IMR-90 (cell line): ENCODE results near the gene CCDC7. TPM values are rescaled to one million over a fixed set of nuclear protein-coding genes. Genes with fewer than 3 reads are reported as not detected.

Experiments
- ATAC-seq: fragments of 200-7000 bp; cut with Tn5 transposase; 2 replicates; pipeline ENCODE4 v1.9.1; 2020; ENCODE audit warnings: low read depth, mild to moderate bottlenecking, moderate library complexity
- BruUV-seq: library from RNA; stranded (reverse); fragments of 400-500 nt; replicated peaks from 2 replicates; lab custom pipeline; 2021; lab: Mats Ljungman, UMichigan
- CTCF ChIA-PET: fragments of 300-600 bp; formaldehyde crosslinking; extraction: SDS; loops from one replicate; lab custom pipeline; 2021; ENCODE audit warnings: antibody characterized with exemption; lab: Yijun Ruan, JAX
- POLR2A ChIA-PET: fragments of 300-600 bp; sonication (Branson Sonifier 250); formaldehyde crosslinking; loops from one replicate; lab custom pipeline; 2022; ENCODE audit warnings: antibody characterized with exemption; ENCODE audit not compliant: unreplicated experiment; lab: Charles Lee
- DNase-seq: peaks from one replicate; pipeline ENCODE4 v3.0.0; 2013
- H2AFZ ChIP-seq: replicated peaks from 2 replicates; pipeline ENCODE3; 2013; ENCODE audit warnings: low read length, mild to moderate bottlenecking; ENCODE audit not compliant: poor library complexity
- H2AK5ac ChIP-seq: 2 replicates; pipeline ENCODE4 v1.6.1; 2013; ENCODE audit warnings: low read depth, low read length, inconsistent platforms
- H2AK9ac ChIP-seq: replicated peaks from 2 replicates; pipeline ENCODE3; 2013; ENCODE audit warnings: mild to moderate bottlenecking, low read depth, low read length, moderate library complexity; ENCODE audit not compliant: poor library complexity
- H2BK120ac ChIP-seq: 2 replicates; pipeline ENCODE4 v1.6.1; 2013; ENCODE audit warnings: low read depth, low read length, inconsistent platforms
- H2BK15ac ChIP-seq: 3 replicates; pipeline ENCODE4 v1.6.1; 2013; ENCODE audit warnings: low read depth, low read length, inconsistent platforms
- H2BK20ac ChIP-seq: 2 replicates; pipeline ENCODE4 v1.6.1; 2013; ENCODE audit warnings: low read depth, mild to moderate bottlenecking, inconsistent platforms, low read length, moderate library complexity
- H2BK5ac ChIP-seq: 2 replicates; pipeline ENCODE4 v1.6.1; 2013; ENCODE audit warnings: mild to moderate bottlenecking, low read depth, low read length, inconsistent platforms; ENCODE audit not compliant: poor library complexity, severe bottlenecking
- H3K14ac ChIP-seq: replicated peaks from 2 replicates; pipeline ENCODE4 v1.6.1; 2013; ENCODE audit warnings: low read depth, low read length, inconsistent platforms
- H3K18ac ChIP-seq: 2 replicates; pipeline ENCODE4 v1.6.1; 2013; ENCODE audit warnings: low read depth, low read length, control low read depth
- H3K23ac ChIP-seq: 2 replicates; pipeline ENCODE4 v1.6.1; 2013; ENCODE audit warnings: low read depth, low read length, inconsistent platforms
- H3K27ac ChIP-seq: 2 replicates; pipeline ENCODE4 v1.5.1; 2013; ENCODE audit warnings: mild to moderate bottlenecking, control low read depth, low read length; ENCODE audit not compliant: insufficient read depth
- H3K27me3 ChIP-seq: 2 replicates; pipeline ENCODE4 v1.6.1; 2013; ENCODE audit warnings: low read length; ENCODE audit not compliant: control insufficient read depth, insufficient read depth
- H3K36me3 ChIP-seq: 2 replicates; pipeline ENCODE4 v1.6.1; 2013; ENCODE audit warnings: low read length, mixed read lengths; ENCODE audit not compliant: control insufficient read depth, insufficient read depth
- H3K4ac ChIP-seq: 2 replicates; pipeline ENCODE4 v1.6.1; 2013; ENCODE audit warnings: low read depth, low read length, inconsistent platforms
- H3K4me1 ChIP-seq: 2 replicates; pipeline ENCODE4 v1.6.1; 2013; ENCODE audit warnings: low read length, mixed read lengths; ENCODE audit not compliant: control insufficient read depth, insufficient read depth
- H3K4me2 ChIP-seq: 2 replicates; pipeline ENCODE4 v1.6.1; 2013; ENCODE audit warnings: low read depth, mild to moderate bottlenecking, control low read depth, low read length, moderate library complexity
- H3K4me3 ChIP-seq: 2 replicates; pipeline ENCODE4 v1.5.1; 2013; ENCODE audit warnings: low read depth, mild to moderate bottlenecking, control low read depth, low read length, moderate library complexity; ENCODE audit not compliant: insufficient read depth
- H3K56ac ChIP-seq: 2 replicates; pipeline ENCODE4 v1.6.1; 2013; ENCODE audit warnings: low read length, inconsistent platforms; ENCODE audit not compliant: insufficient read depth; ENCODE audit errors: extremely low read depth
- H3K79me1 ChIP-seq, 2 experiments: 2 replicates each; pipeline ENCODE4 v1.6.1; 2013; ENCODE audit warnings: low read length in 2 of 2, inconsistent platforms in 1 of 2, low read depth in 1 of 2
- H3K9ac ChIP-seq: 2 replicates; pipeline ENCODE4 v1.6.1; 2013; ENCODE audit warnings: low read depth, low read length, control low read depth
- H3K9me1 ChIP-seq: 2 replicates; pipeline ENCODE4 v1.6.1; 2013; ENCODE audit warnings: low read length, inconsistent platforms; ENCODE audit not compliant: insufficient read depth
- H3K9me3 ChIP-seq: 2 replicates; pipeline ENCODE4 v1.6.1; 2013; ENCODE audit warnings: low read length; ENCODE audit not compliant: control insufficient read depth, insufficient read depth
- H4K20me1 ChIP-seq: 2 replicates; pipeline ENCODE4 v1.6.1; 2013; ENCODE audit warnings: low read length, inconsistent platforms; ENCODE audit not compliant: insufficient read depth
- H4K5ac ChIP-seq: 2 replicates; pipeline ENCODE4 v1.6.1; 2013; ENCODE audit warnings: mild to moderate bottlenecking, low read depth, low read length, control low read depth
- H4K8ac ChIP-seq, 2 experiments: 2 replicates each; pipeline ENCODE4 v1.6.1; 2013; ENCODE audit warnings: low read depth in 2 of 2, low read length in 2 of 2, control low read depth in 1 of 2, inconsistent platforms in 1 of 2
- H4K91ac ChIP-seq: 2 replicates; pipeline ENCODE4 v1.6.1; 2013; ENCODE audit warnings: low read depth, low read length, inconsistent platforms; ENCODE audit not compliant: insufficient read depth
- BHLHE40 ChIP-seq: fragments of 150-350 bp; IDR thresholded peaks from 2 replicates; pipeline ENCODE4 v1.6.1; 2016; ENCODE audit warnings: mild to moderate bottlenecking, low read depth, low read length
- CEBPB ChIP-seq: IDR thresholded peaks from 2 replicates; pipeline ENCODE4 v1.6.1; 2012; ENCODE audit warnings: low read depth, low read length, improper control_type of control experiment
- MAFK ChIP-seq: IDR thresholded peaks from 2 replicates; pipeline ENCODE4 v1.6.1; 2012; ENCODE audit warnings: low read depth, low read length, improper control_type of control experiment
- MAZ ChIP-seq: IDR thresholded peaks from 2 replicates; pipeline ENCODE4 v1.6.1; 2012; ENCODE audit warnings: low read depth, mild to moderate bottlenecking, low read length, improper control_type of control experiment, moderate library complexity, borderline replicate concordance
- MXI1 ChIP-seq: IDR thresholded peaks from 2 replicates; pipeline ENCODE4 v1.6.1; 2012; ENCODE audit warnings: low read depth, mild to moderate bottlenecking, low read length, moderate library complexity, borderline replicate concordance
- RCOR1 ChIP-seq: IDR thresholded peaks from 2 replicates; pipeline ENCODE4 v1.6.1; 2012; ENCODE audit warnings: mild to moderate bottlenecking, low read length, improper control_type of control experiment; ENCODE audit not compliant: insufficient replicate concordance
- RFX5 ChIP-seq: IDR thresholded peaks from 2 replicates; pipeline ENCODE4 v1.8.0; 2012; ENCODE audit warnings: low read depth, mild to moderate bottlenecking, low read length, moderate library complexity
- SMC3 ChIP-seq: fragments of 150-350 bp; IDR thresholded peaks from 2 replicates; pipeline ENCODE4 v1.6.1; 2016; ENCODE audit warnings: low read depth, mild to moderate bottlenecking, antibody characterized with exemption, low read length, moderate library complexity
- whole genome bisulfite sequencing, 2 experiments: methylation state at CpG; one replicate each; pipeline versions ENCODE4 v1.1.5 to v1.1.7; 2013; ENCODE audit warnings: missing lambda C conversion rate in 2 of 2; ENCODE audit not compliant: insufficient read length in 1 of 2; ENCODE audit errors: extremely low coverage in 2 of 2; 5-methylcytosine and 5-hydroxymethylcytosine counted together
- dilution Hi-C: fragments of 300-500 bp; cut with HindIII; formaldehyde crosslinking; loops from one replicate; pipeline ENCODE4 v1.14.3; 2018; ENCODE audit warnings: low sequenced_read_pairs; ENCODE audit not compliant: unreplicated experiment
- in situ Hi-C: fragments of 300-500 bp; cut with MboI; formaldehyde crosslinking; loops from 3 replicates; pipeline ENCODE4 v1.14.3; 2019; ENCODE audit warnings: low sequenced_read_pairs, inconsistent platforms, mixed read lengths
- intact Hi-C: fragments of 100-400 bp; cut with micrococcal nuclease; formaldehyde crosslinking; loops from 2 replicates; pipeline ENCODE4 v1.10.0; 2022
- polyA plus RNA-seq, 3 experiments: library from polyadenylated mRNA; depleted of rRNA; stranded (reverse); fragments of >200 nt; gene quantifications; 2 replicates each; pipeline ENCODE4 v1.2.3, GENCODE V29; 2012; ENCODE audit warnings: low replicate concordance in 1 of 3
- total RNA-seq: library from RNA; depleted of rRNA; stranded (reverse); fragments of >200 nt; gene quantifications from 2 replicates; pipeline ENCODE4 v1.2.3, GENCODE V29; 2012
- TF ChIP-seq, protein P1 (sequence below): fragments of 150-350 bp; IDR thresholded peaks from 2 replicates; pipeline ENCODE4 v1.6.1; 2016; ENCODE audit warnings: low read depth, mild to moderate bottlenecking, low read length, moderate library complexity, borderline replicate concordance
- TF ChIP-seq, protein P2 (sequence below): fragments of 150-350 bp; IDR thresholded peaks from 2 replicates; pipeline ENCODE4 v1.6.1; 2017; ENCODE audit warnings: mild to moderate bottlenecking, antibody characterized with exemption, low read length, low read depth
- TF ChIP-seq, protein P3 (sequence below): conservative IDR thresholded peaks from 2 replicates; pipeline ENCODE4 v1.5.1; 2012; ENCODE audit warnings: mild to moderate bottlenecking, low read depth, low read length, improper control_type of control experiment

CCDC7 gene
- total and polyA plus RNA-seq, 2 of the 4 experiments (the other 2 are of a cell fraction), result 0.74 to 4.3 TPM

DNA sequence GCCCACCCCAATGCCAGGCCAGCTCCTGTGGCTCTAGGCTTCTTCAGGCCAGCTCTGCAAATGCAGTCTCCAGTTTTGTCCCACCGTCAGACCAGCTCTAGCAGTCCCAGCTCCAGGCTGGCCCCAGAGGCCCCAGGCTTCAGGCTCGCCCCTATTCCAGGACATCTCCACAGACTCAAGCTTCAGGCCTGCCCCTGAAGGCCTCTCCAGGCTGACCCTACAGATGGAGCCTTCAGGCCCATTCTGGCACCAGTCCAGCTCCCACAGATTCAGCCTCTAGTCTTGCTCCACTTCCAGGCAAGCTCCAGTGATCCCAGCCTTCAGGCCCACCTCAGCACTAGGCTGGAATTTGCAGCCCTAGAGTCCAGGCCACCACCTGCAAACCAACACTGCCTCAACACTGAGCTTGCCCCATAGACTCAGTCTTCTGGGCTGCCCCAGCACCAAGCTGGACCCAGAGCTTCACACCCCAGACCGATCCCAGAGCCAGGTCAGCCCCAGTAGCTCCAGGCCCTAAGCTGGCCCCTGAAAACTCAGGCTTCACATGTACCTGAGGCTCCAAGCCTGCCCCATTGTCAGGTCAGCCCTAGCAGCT, 341.8 kb downstream of the CCDC7 start:
- H2AK5ac ChIP-seq, result no peak overlapping the region
- H3K56ac ChIP-seq, result no peak overlapping the region
- H2AFZ ChIP-seq, result no peak overlapping the region
- WGBS, 2 experiments, result 75% methylated on average over 1 of the region's 3 CpGs; no CpG with 5 or more reads in 1 of the 2 experiments
- CTCF ChIA-PET, result no interaction called here
- 0 out of 2 replicates have a peak, but pooled peaks cover 4% of the 10 kb centered on the region for H3K9me1 ChIP-seq
- H3K4ac ChIP-seq, result no peak overlapping the region
- intact Hi-C loops, result no loop called here
- H3K23ac ChIP-seq, result no peak overlapping the region
- dilution Hi-C loops, result no loop called here
- TF ChIP-seq, protein P1, sequence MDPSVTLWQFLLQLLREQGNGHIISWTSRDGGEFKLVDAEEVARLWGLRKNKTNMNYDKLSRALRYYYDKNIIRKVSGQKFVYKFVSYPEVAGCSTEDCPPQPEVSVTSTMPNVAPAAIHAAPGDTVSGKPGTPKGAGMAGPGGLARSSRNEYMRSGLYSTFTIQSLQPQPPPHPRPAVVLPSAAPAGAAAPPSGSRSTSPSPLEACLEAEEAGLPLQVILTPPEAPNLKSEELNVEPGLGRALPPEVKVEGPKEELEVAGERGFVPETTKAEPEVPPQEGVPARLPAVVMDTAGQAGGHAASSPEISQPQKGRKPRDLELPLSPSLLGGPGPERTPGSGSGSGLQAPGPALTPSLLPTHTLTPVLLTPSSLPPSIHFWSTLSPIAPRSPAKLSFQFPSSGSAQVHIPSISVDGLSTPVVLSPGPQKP, result no peak
- TF ChIP-seq MAZ, result no peak
- TF ChIP-seq, protein P2, sequence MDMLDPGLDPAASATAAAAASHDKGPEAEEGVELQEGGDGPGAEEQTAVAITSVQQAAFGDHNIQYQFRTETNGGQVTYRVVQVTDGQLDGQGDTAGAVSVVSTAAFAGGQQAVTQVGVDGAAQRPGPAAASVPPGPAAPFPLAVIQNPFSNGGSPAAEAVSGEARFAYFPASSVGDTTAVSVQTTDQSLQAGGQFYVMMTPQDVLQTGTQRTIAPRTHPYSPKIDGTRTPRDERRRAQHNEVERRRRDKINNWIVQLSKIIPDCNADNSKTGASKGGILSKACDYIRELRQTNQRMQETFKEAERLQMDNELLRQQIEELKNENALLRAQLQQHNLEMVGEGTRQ, result no peak
- TF ChIP-seq RFX5, result no peak
- TF ChIP-seq, protein P3, sequence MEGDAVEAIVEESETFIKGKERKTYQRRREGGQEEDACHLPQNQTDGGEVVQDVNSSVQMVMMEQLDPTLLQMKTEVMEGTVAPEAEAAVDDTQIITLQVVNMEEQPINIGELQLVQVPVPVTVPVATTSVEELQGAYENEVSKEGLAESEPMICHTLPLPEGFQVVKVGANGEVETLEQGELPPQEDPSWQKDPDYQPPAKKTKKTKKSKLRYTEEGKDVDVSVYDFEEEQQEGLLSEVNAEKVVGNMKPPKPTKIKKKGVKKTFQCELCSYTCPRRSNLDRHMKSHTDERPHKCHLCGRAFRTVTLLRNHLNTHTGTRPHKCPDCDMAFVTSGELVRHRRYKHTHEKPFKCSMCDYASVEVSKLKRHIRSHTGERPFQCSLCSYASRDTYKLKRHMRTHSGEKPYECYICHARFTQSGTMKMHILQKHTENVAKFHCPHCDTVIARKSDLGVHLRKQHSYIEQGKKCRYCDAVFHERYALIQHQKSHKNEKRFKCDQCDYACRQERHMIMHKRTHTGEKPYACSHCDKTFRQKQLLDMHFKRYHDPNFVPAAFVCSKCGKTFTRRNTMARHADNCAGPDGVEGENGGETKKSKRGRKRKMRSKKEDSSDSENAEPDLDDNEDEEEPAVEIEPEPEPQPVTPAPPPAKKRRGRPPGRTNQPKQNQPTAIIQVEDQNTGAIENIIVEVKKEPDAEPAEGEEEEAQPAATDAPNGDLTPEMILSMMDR, result no peak
- TF ChIP-seq RCOR1, result no peak
- no peak for TF ChIP-seq CEBPB
- no peak for TF ChIP-seq MXI1
- TF ChIP-seq SMC3, result no peak
- TF ChIP-seq BHLHE40, result no peak
- no peak for TF ChIP-seq MAFK
- no peak overlapping the region for H3K27ac ChIP-seq
- no peak overlapping the region for H4K8ac ChIP-seq
- H3K9me3 ChIP-seq, result peaks cover 2% of the 10 kb centered on the region
- H3K36me3 ChIP-seq, result no peaks in the 10 kb centered on the region
- no peak overlapping the region for H2BK5ac ChIP-seq
- no peak overlapping the region for H4K91ac ChIP-seq
- H3K27me3 ChIP-seq, result no peaks in the 10 kb centered on the region
- ATAC-seq (no peak), DNase-seq (no peak)
- no peaks in the 10 kb centered on the region for H4K20me1 ChIP-seq
- H3K9ac ChIP-seq, result no peak overlapping the region
- no peak overlapping the region for H2BK15ac ChIP-seq
- no peak overlapping the region for H3K18ac ChIP-seq
- H3K4me1 ChIP-seq, result 0 out of 2 replicates have a peak, but pooled peaks cover 2% of the 10 kb centered on the region
- in situ Hi-C loops, result no loop called here
- H3K4me2 ChIP-seq, result no peak overlapping the region
- H3K79me1 ChIP-seq, result no peaks in the 10 kb centered on the region
- no peak overlapping the region for H2BK20ac ChIP-seq
- no peak overlapping the region for H2AK9ac ChIP-seq
- BruUV-seq, result no TSS peak
- no peak overlapping the region for H2BK120ac ChIP-seq
- no peak overlapping the region for H3K4me3 ChIP-seq
- H3K14ac ChIP-seq, result no peak overlapping the region
- POLR2A ChIA-PET, result no interaction called here
- no peak overlapping the region for H4K5ac ChIP-seq
